GM12801 (cell line): ENCODE data around the gene OR51M1.

Experiments
- TF ChIP-seq, protein P1 (sequence below): IDR thresholded peaks from one replicate; pipeline ENCODE4 v1.5.1; 2011; ENCODE audit warnings: control low read depth; ENCODE audit not compliant: insufficient read length; ENCODE audit errors: extremely low read depth

OR51M1 gene, protein sequence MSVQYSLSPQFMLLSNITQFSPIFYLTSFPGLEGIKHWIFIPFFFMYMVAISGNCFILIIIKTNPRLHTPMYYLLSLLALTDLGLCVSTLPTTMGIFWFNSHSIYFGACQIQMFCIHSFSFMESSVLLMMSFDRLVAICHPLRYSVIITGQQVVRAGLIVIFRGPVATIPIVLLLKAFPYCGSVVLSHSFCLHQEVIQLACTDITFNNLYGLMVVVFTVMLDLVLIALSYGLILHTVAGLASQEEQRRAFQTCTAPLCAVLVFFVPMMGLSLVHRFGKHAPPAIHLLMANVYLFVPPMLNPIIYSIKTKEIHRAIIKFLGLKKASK

DNA sequence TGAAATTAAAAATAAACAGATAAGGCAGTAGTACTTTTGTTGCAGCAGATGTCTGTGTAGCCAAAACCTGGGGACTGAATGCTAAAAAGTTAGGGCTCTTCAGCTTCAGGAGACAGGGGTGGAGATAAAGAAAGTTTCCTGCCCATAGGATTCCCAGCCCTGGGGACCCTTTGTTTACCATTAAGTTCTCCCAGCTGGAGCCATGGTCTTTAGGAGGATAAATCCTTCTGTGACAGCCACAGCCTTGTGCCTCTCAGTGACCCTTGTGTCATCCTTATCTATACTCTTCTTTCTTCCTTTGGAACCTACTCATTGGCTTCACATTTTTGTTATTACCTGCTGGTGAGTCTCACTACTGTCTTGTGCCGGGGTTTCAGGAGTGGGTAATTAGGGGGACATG, at the start of gene OR51M1:
OR51M1 (plus strand) TSS at position 237 of the 400 bp plus-strand sequence. CDS start 5,587 bp downstream, outside the sequence.
- TF ChIP-seq, protein P1, sequence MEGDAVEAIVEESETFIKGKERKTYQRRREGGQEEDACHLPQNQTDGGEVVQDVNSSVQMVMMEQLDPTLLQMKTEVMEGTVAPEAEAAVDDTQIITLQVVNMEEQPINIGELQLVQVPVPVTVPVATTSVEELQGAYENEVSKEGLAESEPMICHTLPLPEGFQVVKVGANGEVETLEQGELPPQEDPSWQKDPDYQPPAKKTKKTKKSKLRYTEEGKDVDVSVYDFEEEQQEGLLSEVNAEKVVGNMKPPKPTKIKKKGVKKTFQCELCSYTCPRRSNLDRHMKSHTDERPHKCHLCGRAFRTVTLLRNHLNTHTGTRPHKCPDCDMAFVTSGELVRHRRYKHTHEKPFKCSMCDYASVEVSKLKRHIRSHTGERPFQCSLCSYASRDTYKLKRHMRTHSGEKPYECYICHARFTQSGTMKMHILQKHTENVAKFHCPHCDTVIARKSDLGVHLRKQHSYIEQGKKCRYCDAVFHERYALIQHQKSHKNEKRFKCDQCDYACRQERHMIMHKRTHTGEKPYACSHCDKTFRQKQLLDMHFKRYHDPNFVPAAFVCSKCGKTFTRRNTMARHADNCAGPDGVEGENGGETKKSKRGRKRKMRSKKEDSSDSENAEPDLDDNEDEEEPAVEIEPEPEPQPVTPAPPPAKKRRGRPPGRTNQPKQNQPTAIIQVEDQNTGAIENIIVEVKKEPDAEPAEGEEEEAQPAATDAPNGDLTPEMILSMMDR: no peak

DNA sequence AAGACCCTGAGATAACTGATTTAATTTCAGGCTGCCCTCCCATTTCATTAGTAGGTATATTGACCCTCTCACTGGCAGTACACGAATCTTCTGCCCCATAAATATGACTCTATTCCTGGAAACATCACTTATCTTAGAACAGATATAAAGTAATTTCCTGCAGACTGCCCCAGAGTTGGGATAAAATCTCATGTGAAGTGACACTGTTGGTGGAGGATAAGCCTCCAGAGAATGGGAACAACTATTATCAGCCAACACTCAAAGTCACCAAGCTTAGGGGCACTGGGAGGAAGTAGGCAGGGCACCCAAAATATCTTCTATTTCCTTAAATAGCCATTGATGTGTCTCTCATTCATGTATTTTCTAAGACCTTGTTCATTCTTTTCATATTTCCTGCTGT, 48.4 kb upstream of the OR51M1 start:
- TF ChIP-seq, protein P1: no peak

DNA sequence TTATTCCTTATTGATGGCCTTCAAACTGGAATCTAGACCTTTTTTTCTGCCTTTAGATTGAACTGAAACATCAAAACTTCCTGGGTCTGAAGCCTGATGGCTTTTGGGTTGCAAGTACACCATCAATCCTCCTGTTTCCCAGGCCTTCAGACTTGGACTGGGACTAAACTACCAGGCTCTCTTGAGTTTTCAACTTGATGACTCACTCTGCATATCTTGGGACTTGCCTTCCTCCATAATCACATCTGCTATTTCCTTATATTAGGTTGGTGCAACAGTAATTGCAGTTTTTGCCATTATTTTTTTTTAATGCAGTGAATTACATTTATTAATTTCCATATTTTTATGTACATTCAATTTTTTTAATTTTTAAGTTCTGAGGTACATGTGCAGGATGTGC, 47.3 kb upstream of the OR51M1 start:
- TF ChIP-seq, protein P1: no peak

DNA sequence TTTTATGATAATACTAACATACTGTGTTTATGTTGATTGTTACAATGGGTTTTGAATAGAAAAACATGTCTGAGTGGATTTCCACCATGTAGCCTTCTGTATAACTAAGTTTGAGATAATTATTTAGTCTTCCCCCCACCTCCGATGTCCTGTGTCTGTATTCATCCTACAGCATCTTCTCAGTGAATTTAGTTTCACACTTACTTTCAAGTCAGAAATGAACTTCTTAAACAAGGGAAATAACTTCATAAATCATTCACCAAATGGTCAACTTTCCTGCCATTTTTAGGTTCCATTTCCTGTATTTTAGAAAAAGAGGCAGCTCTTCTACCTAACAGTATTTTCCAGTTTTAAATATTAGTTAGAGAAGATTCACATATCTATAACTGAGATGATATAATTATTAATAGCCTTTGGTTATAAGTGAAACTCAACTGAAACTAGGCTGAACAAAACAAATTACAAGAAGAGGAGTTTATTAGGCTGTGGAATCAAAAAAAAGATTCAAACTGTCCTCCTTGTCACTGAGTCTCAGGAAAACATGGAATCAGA, 43.8 kb upstream of the OR51M1 start:
- TF ChIP-seq, protein P1: no peak

DNA sequence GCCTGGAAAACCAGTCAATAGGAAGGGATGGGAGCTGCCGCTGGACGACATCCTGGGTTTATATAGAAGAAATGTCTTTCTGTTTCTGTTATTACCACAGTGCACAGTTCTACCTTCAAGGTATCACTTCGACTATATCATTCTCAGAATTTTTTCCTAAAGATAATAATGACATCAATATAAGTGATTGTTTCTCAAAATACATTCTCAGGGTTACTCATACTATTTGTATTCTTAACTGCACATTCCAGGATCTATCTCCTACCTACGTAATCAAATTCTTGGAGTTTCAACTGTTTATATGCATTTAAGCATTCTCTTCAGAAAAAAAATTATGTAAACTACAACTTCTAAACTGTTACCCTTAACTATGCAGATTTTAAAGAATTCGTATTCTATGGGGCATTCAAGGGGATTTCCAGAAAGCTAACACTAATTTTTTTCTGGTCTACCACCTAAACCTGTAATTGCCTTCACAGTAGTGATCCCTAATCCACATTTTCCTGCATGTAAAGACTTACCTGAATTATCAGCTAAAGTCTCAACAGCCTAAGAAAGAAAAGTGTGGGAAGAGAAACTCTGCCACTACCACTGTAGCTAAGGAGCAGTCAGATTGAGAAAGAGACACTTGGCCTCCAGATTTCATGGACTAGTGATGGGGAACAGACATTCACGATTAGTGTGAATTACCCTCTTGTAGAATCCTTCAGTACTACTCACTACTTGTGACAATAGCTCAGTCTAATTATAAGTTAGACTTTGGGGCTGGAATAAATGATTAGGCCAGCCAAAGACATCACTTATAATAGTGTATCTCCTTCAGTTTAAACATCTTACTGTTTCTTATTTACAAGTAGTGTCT, 39.9 kb upstream of the OR51M1 start, which contains the start of gene OR51B5:
OR51B5 (minus strand) TSS at position 51 of the 862 bp plus-strand sequence; CDS start at position 51, 0 bp downstream.
- TF ChIP-seq, protein P1: no peak

DNA sequence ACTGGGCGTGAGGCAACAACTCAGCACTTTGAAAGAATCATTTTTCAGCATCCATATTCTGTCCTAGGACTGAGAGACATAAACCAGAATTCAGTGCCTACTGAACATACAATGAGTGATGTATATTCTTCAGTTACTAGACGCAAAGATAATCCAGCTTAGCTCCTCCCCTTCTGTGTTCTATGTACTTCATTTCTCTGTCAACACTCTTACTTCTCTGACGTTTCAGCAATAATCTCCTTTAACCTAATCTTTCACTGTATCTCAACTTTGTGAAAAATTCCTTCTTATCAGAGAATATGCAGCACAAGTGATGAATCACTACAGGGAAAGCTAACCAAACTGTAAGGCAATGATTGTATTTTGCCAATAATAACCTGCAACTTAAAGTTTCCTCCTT, 37.8 kb upstream of the OR51M1 start:
- TF ChIP-seq, protein P1: no peak

DNA sequence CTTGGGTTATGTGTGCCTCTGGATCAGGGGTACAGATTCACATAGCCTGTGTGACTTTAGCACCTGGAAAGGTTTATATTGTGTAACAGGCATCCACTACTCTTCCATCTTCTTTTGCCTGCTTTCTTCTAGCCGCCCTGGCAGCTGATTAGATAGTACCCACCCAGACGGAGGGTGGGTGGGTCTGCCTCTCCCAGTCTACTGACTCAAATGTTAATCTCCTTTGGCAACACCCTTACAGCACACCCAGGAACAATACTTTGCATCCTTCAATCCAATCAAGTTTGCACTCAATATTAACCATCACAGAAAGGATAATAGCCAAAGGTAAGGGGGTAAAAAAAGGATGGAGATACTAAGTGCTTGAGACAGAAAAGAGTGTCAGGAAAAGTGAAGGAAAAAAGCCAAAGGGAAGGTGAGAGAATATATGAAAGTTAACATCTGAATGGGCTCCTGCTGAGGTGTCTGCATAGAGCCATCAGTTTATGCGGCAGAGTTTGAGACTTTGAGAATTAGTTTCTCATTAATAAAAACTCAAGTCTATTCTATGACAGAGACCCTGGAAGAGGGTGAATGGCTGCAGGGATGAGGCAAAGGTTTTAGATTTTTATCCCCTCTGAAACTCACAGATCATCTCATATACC, 34.9 kb upstream of the OR51M1 start:
- TF ChIP-seq, protein P1: no peak
